Measurements from ENCODE around the gene SNRNP70.

- no peak for TF ChIP-seq SNAI2 (CRISPR knock-in tag; IDR thresholded peaks at IDR 0.05)
- no peak for TF ChIP-seq PATZ1 (CRISPR knock-in tag; IDR thresholded peaks at IDR 0.05; ENCODE audit: borderline replicate concordance)
- no peak for TF ChIP-seq TOX (CRISPR knock-in tag; IDR thresholded peaks at IDR 0.05; ENCODE audit: borderline replicate concordance)
- TF ChIP-seq ZNF70 (CRISPR knock-in tag; IDR thresholded peaks at IDR 0.05), result no peak
- no peak for TF ChIP-seq ZFP30 (CRISPR knock-in tag; IDR thresholded peaks at IDR 0.05)
These were observed 56.1 kb downstream of the SNRNP70 start for GRCh38 chr19:49141352-49141751.

Data from SK-N-SH treated with all-trans-retinoic acid at 6 μM for 48 hours (cell line).